H4 (cell line): ENCODE measurements around the gene LRRC61. TPM values are rescaled to one million over a fixed set of nuclear protein-coding genes. Genes with fewer than 3 reads are reported as not detected.

ENCODE experiments used
- DNase-seq: peaks from one replicate; pipeline ENCODE4 v3.0.0-alpha.2; 2015; ENCODE audit warnings: low spot score
- total RNA-seq: library from RNA; depleted of rRNA; stranded (reverse); fragments of >200 nt; shearing (Covaris generic); gene quantifications from 2 replicates; pipeline ENCODE4 v1.2.3, GENCODE V29; 2014

LRRC61 gene
- total RNA-seq, 1 experiment from 2014 or later: not detected

GRCh38 chr7:150330211-150330885 is 7.2 kb downstream of the LRRC61 start:
- DNase-seq: no peak

- DNase-seq: no peak
Observed at GRCh38 chr7:150332852-150333635, 9.9 kb downstream of the LRRC61 start.

- DNase-seq: no peak
Observed at GRCh38 chr7:150333659-150334058, 10.5 kb downstream of the LRRC61 start.

- DNase-seq: no peak
Observed at GRCh38 chr7:150334108-150334507, 11.0 kb downstream of the LRRC61 start.

GRCh38 chr7:150335108-150335773 is 12.1 kb downstream of the LRRC61 start:
- DNase-seq: peak; percentile 72

- no peak for DNase-seq
Observed at GRCh38 chr7:150335774-150336112, 12.6 kb downstream of the LRRC61 start.

- no peak for DNase-seq
Observed at GRCh38 chr7:150336746-150337145, 13.6 kb downstream of the LRRC61 start.

- DNase-seq: no peak
Observed at GRCh38 chr7:150337179-150337578, 14.0 kb downstream of the LRRC61 start.

GRCh38 chr7:150337659-150338081 is 14.5 kb downstream of the LRRC61 start:
- DNase-seq: no peak

- DNase-seq: no peak
Observed at GRCh38 chr7:150338166-150338829, 15.1 kb downstream of the LRRC61 start.

GRCh38 chr7:150339409-150339809 is 16.3 kb downstream of the LRRC61 start:
- DNase-seq: no peak

GRCh38 chr7:150340024-150340749 is 17.0 kb downstream of the LRRC61 start:
- DNase-seq: no peak

- DNase-seq: no peak
Observed at GRCh38 chr7:150340875-150341262, 17.7 kb downstream of the LRRC61 start.

- DNase-seq: no peak
Observed at GRCh38 chr7:150341263-150342120, 18.3 kb downstream of the LRRC61 start, which contains the start of gene RARRES2. RARRES2 (minus strand) TSS chr7:150341629; CDS start chr7:150340609, 1,020 bp downstream.

- DNase-seq: no peak
Observed at GRCh38 chr7:150342121-150342408, 18.9 kb downstream of the LRRC61 start.

- no peak for DNase-seq
Observed at GRCh38 chr7:150343225-150343624, 20.1 kb downstream of the LRRC61 start.

GRCh38 chr7:150344299-150344698 is 21.1 kb downstream of the LRRC61 start:
- DNase-seq: no peak

- DNase-seq: no peak
Observed at GRCh38 chr7:150345012-150345411, 21.9 kb downstream of the LRRC61 start.

GRCh38 chr7:150346922-150347321 is 23.8 kb downstream of the LRRC61 start:
- DNase-seq: no peak

GRCh38 chr7:150351587-150352194 is 28.5 kb downstream of the LRRC61 start:
- DNase-seq: no peak
